H1 (cell line): ENCODE measurements around the gene TUBB4B. TPM values are rescaled to one million over a fixed set of nuclear protein-coding genes. Genes with fewer than 3 reads are reported as not detected.

Source experiments
- CTCF ChIA-PET: fragments of 300-600 bp; sonication (Branson Sonifier 250); formaldehyde crosslinking; loops from one replicate; lab custom pipeline; 2021; ENCODE audit not compliant: partially characterized antibody; lab: Charles Lee
- POLR2A ChIA-PET: fragments of 300-600 bp; sonication (Branson Sonifier 250); formaldehyde crosslinking; loops from one replicate; lab custom pipeline; 2021; ENCODE audit warnings: inconsistent platforms; ENCODE audit not compliant: partially characterized antibody; lab: Charles Lee
- DNase-seq, 2 experiments: peaks; one replicate each; pipeline versions ENCODE4 v3.0.0 to v3.0.0-alpha.2; 2010 to 2022; ENCODE audit warnings: low spot score in 2 of 2, low read depth in 1 of 2, mixed read lengths in 1 of 2
- FAIRE-seq: peaks from 2 replicates; lab custom pipeline; 2011; peaks lifted over from hg19 to GRCh38; lab: Jason Lieb, UNC
- H2AFZ ChIP-seq: 2 replicates; pipeline ENCODE4 v1.8.1; 2012; ENCODE audit warnings: low read length, inconsistent platforms
- H2AK5ac ChIP-seq: 2 replicates; pipeline ENCODE4 v1.6.1; 2013; ENCODE audit warnings: low read depth, low read length
- H2BK120ac ChIP-seq: replicated peaks from 2 replicates; pipeline ENCODE3; 2013; ENCODE audit warnings: low read depth, low read length, inconsistent platforms
- H2BK12ac ChIP-seq: 2 replicates; pipeline ENCODE4 v1.6.1; 2013; ENCODE audit warnings: low read depth, low read length
- H2BK15ac ChIP-seq: 2 replicates; pipeline ENCODE4 v1.6.1; 2013; ENCODE audit warnings: low read length
- H2BK20ac ChIP-seq: 2 replicates; pipeline ENCODE4 v1.6.1; 2013; ENCODE audit warnings: low read length
- H2BK5ac ChIP-seq: 2 replicates; pipeline ENCODE4 v1.6.1; 2013; ENCODE audit warnings: low read depth, low read length
- H3K14ac ChIP-seq: 2 replicates; pipeline ENCODE4 v1.6.1; 2013; ENCODE audit warnings: inconsistent platforms; ENCODE audit not compliant: insufficient read length
- H3K18ac ChIP-seq: 2 replicates; pipeline ENCODE4 v1.6.1; 2013; ENCODE audit warnings: low read length; ENCODE audit errors: extremely low read depth
- H3K23ac ChIP-seq: 2 replicates; pipeline ENCODE4 v1.6.1; 2013; ENCODE audit warnings: inconsistent platforms; ENCODE audit not compliant: insufficient read length
- H3K23me2 ChIP-seq: 2 replicates; pipeline ENCODE4 v1.6.1; 2013; ENCODE audit warnings: low read depth, low read length
- H3K27ac ChIP-seq: 2 replicates; pipeline ENCODE4 v1.6.1; 2011; ENCODE audit warnings: low read depth, low read length, inconsistent platforms
- H3K27me3 ChIP-seq, 4 experiments: replicated peaks in 1 of 4; 1 replicate in 1 of 4; 2 replicates in 3 of 4; pipeline versions ENCODE4 v1.6.1 to v1.8.1; 2011 to 2013; ENCODE audit warnings: low read length in 3 of 4, mild to moderate bottlenecking in 3 of 4, inconsistent platforms in 2 of 4, mixed read lengths in 2 of 4, moderate library complexity in 1 of 4; ENCODE audit not compliant: control insufficient read depth in 3 of 4, insufficient read depth in 3 of 4; ENCODE audit errors: extremely low read depth in 1 of 4
- H3K36me3 ChIP-seq, 4 experiments: 2 replicates each; pipeline versions ENCODE4 v1.6.1 to v1.8.1; 2011 to 2013; ENCODE audit warnings: mild to moderate bottlenecking in 4 of 4, low read length in 3 of 4, moderate library complexity in 2 of 4, control low read depth in 1 of 4, inconsistent platforms in 1 of 4; ENCODE audit not compliant: insufficient read depth in 4 of 4, control insufficient read depth in 2 of 4
- H3K4ac ChIP-seq: replicated peaks from 2 replicates; pipeline ENCODE3; 2013; ENCODE audit warnings: low read length, low read depth, mixed read lengths, inconsistent platforms; ENCODE audit not compliant: insufficient read length
- H3K4me1 ChIP-seq, 4 experiments: replicated peaks in 1 of 4; 1 replicate in 1 of 4; 2 replicates in 3 of 4; pipeline versions ENCODE4 v1.6.1 to v1.8.1; 2011 to 2013; ENCODE audit warnings: low read length in 3 of 4, inconsistent platforms in 2 of 4, mixed read lengths in 1 of 4; ENCODE audit not compliant: insufficient read depth in 4 of 4, control insufficient read depth in 3 of 4
- H3K4me2 ChIP-seq, 2 experiments: 2 replicates each; pipeline versions ENCODE4 v1.6.1 to v1.8.1; 2011 to 2013; ENCODE audit warnings: low read depth in 2 of 2, low read length in 2 of 2, control low read depth in 1 of 2, inconsistent platforms in 1 of 2, mild to moderate bottlenecking in 1 of 2; ENCODE audit not compliant: insufficient read depth in 1 of 2
- H3K4me3 ChIP-seq, 4 experiments: fragments of 200-600, 300-600 bp in 1 of 4; sonication (generic), shearing (Covaris generic), sonication (Bioruptor Twin) in 1 of 4; 2 replicates each; pipeline versions ENCODE4 v1.5.1 to v1.8.1; 2011 to 2016; ENCODE audit warnings: low read length in 4 of 4, low read depth in 3 of 4, control low read depth in 2 of 4, inconsistent platforms in 2 of 4, mild to moderate bottlenecking in 2 of 4, mixed read lengths in 1 of 4, moderate library complexity in 1 of 4; ENCODE audit not compliant: insufficient read depth in 2 of 4; ENCODE audit errors: extremely low read depth in 1 of 4
- H3K56ac ChIP-seq: replicated peaks from 2 replicates; pipeline ENCODE3; 2013; ENCODE audit warnings: low read depth, mild to moderate bottlenecking, mixed read lengths, low read length, inconsistent platforms; ENCODE audit not compliant: insufficient read length
- H3K79me1 ChIP-seq: 2 replicates; pipeline ENCODE4 v1.6.1; 2013; ENCODE audit warnings: low read depth, low read length, control low read depth
- H3K79me2 ChIP-seq, 2 experiments: 2 replicates each; pipeline versions ENCODE4 v1.6.1 to v1.8.1; 2012 to 2013; ENCODE audit warnings: low read length in 2 of 2, mild to moderate bottlenecking in 2 of 2, inconsistent platforms in 1 of 2; ENCODE audit not compliant: insufficient read depth in 2 of 2, control insufficient read depth in 1 of 2
- H3K9ac ChIP-seq, 4 experiments: replicated peaks in 1 of 4; 1 replicate in 1 of 4; 2 replicates in 3 of 4; pipeline versions ENCODE4 v1.6.1 to v1.8.1; 2011 to 2013; ENCODE audit warnings: low read depth in 3 of 4, low read length in 3 of 4, control low read depth in 2 of 4, mild to moderate bottlenecking in 2 of 4, moderate library complexity in 2 of 4, inconsistent platforms in 1 of 4; ENCODE audit errors: extremely low read depth in 1 of 4
- H3K9me3 ChIP-seq, 2 experiments: 2 replicates each; pipeline versions ENCODE4 v1.6.1 to v1.8.1; 2012 to 2013; ENCODE audit warnings: mild to moderate bottlenecking in 2 of 2, moderate library complexity in 2 of 2, control low read depth in 1 of 2, inconsistent platforms in 1 of 2, low read depth in 1 of 2, low read length in 1 of 2, mixed read lengths in 1 of 2; ENCODE audit not compliant: insufficient read depth in 2 of 2
- H4K20me1 ChIP-seq, 2 experiments: replicated peaks in 1 of 2; 2 replicates each; pipeline versions ENCODE3 to v1.8.1; 2011 to 2013; ENCODE audit warnings: inconsistent platforms in 2 of 2, low read length in 2 of 2, mild to moderate bottlenecking in 1 of 2; ENCODE audit not compliant: insufficient read depth in 2 of 2, control insufficient read depth in 1 of 2
- H4K5ac ChIP-seq: 2 replicates; pipeline ENCODE4 v1.6.1; 2013; ENCODE audit warnings: low read length, low read depth, mixed read lengths, inconsistent platforms; ENCODE audit not compliant: insufficient read length
- H4K8ac ChIP-seq: 2 replicates; pipeline ENCODE4 v1.8.0; 2013; ENCODE audit warnings: mild to moderate bottlenecking, moderate library complexity, low read length, inconsistent platforms; ENCODE audit not compliant: insufficient read depth; ENCODE audit errors: extremely low read depth
- H4K91ac ChIP-seq: replicated peaks from 2 replicates; pipeline ENCODE3; 2013; ENCODE audit warnings: low read length, mixed read lengths, inconsistent platforms; ENCODE audit not compliant: insufficient read length
- GABPA ChIP-seq: IDR thresholded peaks from 2 replicates; pipeline ENCODE4 v1.6.1; 2011; ENCODE audit warnings: mild to moderate bottlenecking, low read length, moderate library complexity, borderline replicate concordance; ENCODE audit not compliant: insufficient read depth
- POLR2A ChIP-seq, 2 experiments: IDR thresholded peaks; 1 replicate in 1 of 2; 2 replicates in 1 of 2; pipeline ENCODE4 v1.6.1; 2011; ENCODE audit warnings: low read depth in 2 of 2, low read length in 2 of 2, mild to moderate bottlenecking in 2 of 2; ENCODE audit errors: control extremely low read depth in 1 of 2
- RXRA ChIP-seq: IDR thresholded peaks from 2 replicates; pipeline ENCODE4 v1.6.1; 2011; ENCODE audit warnings: low read depth, mild to moderate bottlenecking, low read length, moderate library complexity; ENCODE audit not compliant: insufficient read depth
- SIN3A ChIP-seq, 2 experiments: IDR thresholded peaks in 1 of 2; conservative IDR thresholded peaks in 1 of 2; 2 replicates each; pipeline ENCODE4 v1.6.1; 2011 to 2012; ENCODE audit warnings: low read length in 2 of 2, improper control_type of control experiment in 1 of 2, low read depth in 1 of 2, mild to moderate bottlenecking in 1 of 2
- WGBS, 2 experiments: shearing (Covaris generic) in 1 of 2; methylation state at CpG; one replicate each; pipeline versions ENCODE4 v1.1.6 to v1.1.7; 2013 to 2015; ENCODE audit warnings: low lambda C conversion rate in 2 of 2, mixed read lengths in 2 of 2, inconsistent platforms in 1 of 2, low coverage in 1 of 2, missing lambda C conversion rate in 1 of 2; ENCODE audit not compliant: insufficient replicate concordance in 2 of 2, insufficient coverage in 1 of 2, insufficient read length in 1 of 2; ENCODE audit errors: extremely low coverage in 1 of 2, missing lambda C conversion rate in 1 of 2; 5-methylcytosine and 5-hydroxymethylcytosine counted together
- polyA plus RNA-seq, 7 experiments: library from polyadenylated mRNA; depleted of rRNA in 3 of 7; stranded (reverse) in 5 of 7; unstranded in 2 of 7; fragments of >200 nt in 5 of 7; fragments of 200-250 nt in 2 of 7; gene quantifications; 1 replicate in 5 of 7; 2 replicates in 1 of 7; 4 replicates in 1 of 7; pipeline versions ENCODE4 v1.2.1 to v1.2.3, GENCODE V29; 2011 to 2013; ENCODE audit warnings: missing spikeins in 2 of 7, mixed read lengths in 2 of 7
- total RNA-seq: library from RNA; stranded (reverse); fragmentation: NEBNext Ultra II Directional; extraction: Animal tissue kit (Norgen Biotek cat#: 25700); gene quantifications from 2 replicates; pipeline ENCODE4 v1.2.1, GENCODE V29; 2021
- TF ChIP-seq, protein P1 (sequence below), 3 experiments: IDR thresholded peaks; 1 replicate in 2 of 3; 2 replicates in 1 of 3; pipeline versions ENCODE4 v1.5.1 to v1.6.1; 2011; ENCODE audit warnings: low read length in 3 of 3, mild to moderate bottlenecking in 3 of 3, inconsistent platforms in 2 of 3, low read depth in 1 of 3, moderate library complexity in 1 of 3; ENCODE audit not compliant: insufficient read depth in 1 of 3; ENCODE audit errors: control extremely low read depth in 1 of 3

TUBB4B gene
- total and polyA plus RNA-seq, 2 of the 8 experiments (the other 6 are each of a cell fraction or from before 2014, with no cell fraction given) = 280 to 307 TPM

DNA sequence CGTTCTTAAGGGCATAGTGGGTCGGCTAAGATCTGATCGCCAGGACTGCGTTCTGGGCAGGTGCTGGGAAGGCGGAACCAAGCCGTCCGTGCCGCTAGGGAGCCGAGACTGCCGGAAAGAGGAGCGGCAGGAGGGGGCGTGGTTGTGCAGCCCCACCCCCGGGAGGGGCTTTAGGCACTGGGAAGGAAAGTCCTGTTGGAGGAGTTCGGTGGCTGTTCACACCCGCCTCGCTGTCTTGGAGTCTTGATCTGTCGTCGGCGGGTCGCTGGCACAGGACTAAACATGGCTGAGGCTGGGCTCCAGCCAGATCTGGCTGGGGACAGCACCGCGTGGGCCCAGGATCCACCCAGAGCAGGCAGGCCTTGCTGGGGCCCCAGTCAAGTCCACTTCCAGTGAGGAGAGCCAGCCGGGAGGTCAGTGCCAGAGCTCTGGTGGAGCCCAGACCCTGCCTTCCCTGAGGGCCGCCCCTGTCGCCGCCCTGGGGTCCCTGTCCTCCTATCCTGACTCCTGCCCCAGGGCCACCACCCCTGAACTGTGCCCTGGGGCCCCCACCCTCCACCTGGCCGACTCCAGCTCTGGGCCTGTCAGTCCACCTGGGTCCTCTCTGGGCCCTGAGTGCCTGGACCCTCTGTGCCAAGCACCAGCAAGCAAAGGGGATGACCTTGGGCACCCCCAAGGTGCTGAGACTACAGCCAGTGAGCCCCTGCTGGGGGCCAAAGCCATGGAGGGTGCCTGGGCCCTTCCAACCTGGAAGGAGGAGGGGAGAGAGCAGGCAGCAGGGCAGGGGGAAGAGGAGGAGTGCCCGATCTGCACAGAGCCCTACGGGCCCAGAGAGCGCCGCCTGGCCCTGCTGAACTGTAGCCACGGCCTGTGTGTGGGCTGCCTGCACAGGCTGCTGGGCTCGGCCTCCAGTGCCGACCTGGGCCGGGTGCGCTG is 23.5 kb upstream of the TUBB4B start:
- Histone ChIP-seq H3K18ac (no peak overlapping the region), H2BK12ac (no peak overlapping the region), H2BK120ac (no peak overlapping the region), H3K4me3 (no peak overlapping the region), H3K23ac (no peak overlapping the region), H3K79me1 (no peaks in the 10 kb centered on the region; the same call in 1 of the 2 replicates), H2AK5ac (no peak overlapping the region), H3K23me2 (peaks cover 8% of the 10 kb centered on the region; the same call in 1 of the 2 replicates), H3K27me3 (no peaks in the 10 kb centered on the region; a peak in 2 of 7 replicates), H4K8ac (peak overlapping the region; percentile 85), H3K4me2 (peak overlapping the region; percentile 31 to 37; a peak in 1 of 4 replicates), H3K79me2 (no peaks in the 10 kb centered on the region), H3K27ac (no peak overlapping the region), H2BK20ac (no peak overlapping the region), H2AFZ (no peak overlapping the region), H3K36me3 (peaks cover 0 to 22% (median 7%) of the 10 kb centered on the region in 4 experiments; a peak in 6 of 8 replicates), H3K56ac (no peak overlapping the region), H3K4ac (no peak overlapping the region), H3K9me3 (no peaks in the 10 kb centered on the region), H4K91ac (peak overlapping the region; percentile 65), H3K4me1 (peaks cover 0 to 10% (median 4%) of the 10 kb centered on the region in 4 experiments; a peak in 5 of 7 replicates), H3K14ac (no peak overlapping the region), H4K5ac (no peak overlapping the region), H2BK5ac (no peak overlapping the region), H2BK15ac (no peak overlapping the region), H4K20me1 (peaks cover 0 to 15% of the 10 kb centered on the region in 2 experiments), H3K9ac (no peak overlapping the region)
- POLR2A ChIA-PET = interaction anchor here (0.7 to 69.9 kb wide), 10 partner anchors 9 to 385 kb away, joined by 3 to 1462 read pairs (median 4); partner anchors contain the start of genes ANAPC2, MAN1B1, NDOR1 and NELFB
- no peak for FAIRE-seq
- peak in 1 of 2 experiments; percentile 37; a peak in 1 of 3 replicates for TF ChIP-seq POLR2A (IDR thresholded peaks at IDR 0.05; ENCODE audit: control extremely low read depth in 1 of 2, low read depth in 2 of 2, low read length in 2 of 2)
- TF ChIP-seq, protein P1, sequence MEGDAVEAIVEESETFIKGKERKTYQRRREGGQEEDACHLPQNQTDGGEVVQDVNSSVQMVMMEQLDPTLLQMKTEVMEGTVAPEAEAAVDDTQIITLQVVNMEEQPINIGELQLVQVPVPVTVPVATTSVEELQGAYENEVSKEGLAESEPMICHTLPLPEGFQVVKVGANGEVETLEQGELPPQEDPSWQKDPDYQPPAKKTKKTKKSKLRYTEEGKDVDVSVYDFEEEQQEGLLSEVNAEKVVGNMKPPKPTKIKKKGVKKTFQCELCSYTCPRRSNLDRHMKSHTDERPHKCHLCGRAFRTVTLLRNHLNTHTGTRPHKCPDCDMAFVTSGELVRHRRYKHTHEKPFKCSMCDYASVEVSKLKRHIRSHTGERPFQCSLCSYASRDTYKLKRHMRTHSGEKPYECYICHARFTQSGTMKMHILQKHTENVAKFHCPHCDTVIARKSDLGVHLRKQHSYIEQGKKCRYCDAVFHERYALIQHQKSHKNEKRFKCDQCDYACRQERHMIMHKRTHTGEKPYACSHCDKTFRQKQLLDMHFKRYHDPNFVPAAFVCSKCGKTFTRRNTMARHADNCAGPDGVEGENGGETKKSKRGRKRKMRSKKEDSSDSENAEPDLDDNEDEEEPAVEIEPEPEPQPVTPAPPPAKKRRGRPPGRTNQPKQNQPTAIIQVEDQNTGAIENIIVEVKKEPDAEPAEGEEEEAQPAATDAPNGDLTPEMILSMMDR (IDR thresholded peaks at IDR 0.05; ENCODE audit: control extremely low read depth in 1 of 3, insufficient read depth in 1 of 3, low read depth in 1 of 3, low read length in 3 of 3) = peak in 1 of 3 experiments; percentile 1; a peak in 1 of 4 replicates
- no peak for TF ChIP-seq RXRA
- TF ChIP-seq GABPA = peak; percentile 15; the same call in 1 of the 2 replicates
- TF ChIP-seq SIN3A (conservative IDR thresholded peaks at IDR 0.05 in 1 of 2, IDR thresholded peaks at IDR 0.05 in 1 of 2; ENCODE audit: low read depth in 1 of 2, low read length in 2 of 2) = 0 out of 4 replicates have a peak, but pooled peaks of 1 of the 2 experiments have one; percentile 43
- peak; percentile 56 to 87 for DNase-seq
- WGBS, 2 experiments = 77% methylated on average over 23 of the region's 36 CpGs; no CpG with 5 or more reads in 1 of the 2 experiments
- CTCF ChIA-PET = interaction anchor here (0.5 to 3.8 kb wide), 16 partner anchors 10 to 123 kb away, joined by 3 to 19 read pairs (median 4); partner anchors contain the start of genes LRRC26, RNF224 and TPRN
